ENCODE data around the gene DMXL1. TPM values are rescaled to one million over a fixed set of nuclear protein-coding genes. Genes with fewer than 3 reads are reported as not detected.

Gene DMXL1
- total RNA-seq, 1 experiment from 2014 or later: 29.2 TPM

DNA sequence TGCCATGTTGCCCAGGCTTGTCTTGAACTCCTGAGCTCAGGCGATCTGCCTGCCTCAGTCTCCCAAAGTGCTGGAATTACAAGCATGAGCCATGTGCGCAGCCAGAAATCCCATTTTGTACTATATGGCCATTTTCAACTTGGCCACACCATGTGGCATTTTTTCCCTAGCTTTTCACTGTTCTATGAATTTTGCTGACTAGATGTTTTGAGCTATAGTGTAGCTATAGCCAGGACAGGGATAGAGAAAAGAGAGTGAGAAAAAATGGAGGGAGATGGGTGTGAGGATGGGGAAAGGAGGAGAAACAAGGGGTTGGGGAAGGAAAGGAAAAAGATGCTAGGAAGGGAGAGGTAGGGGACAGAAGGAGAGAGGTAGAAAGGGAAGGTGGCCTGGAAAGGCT is 46.4 kb downstream of the DMXL1 start:
- in situ Hi-C loops (cut with HindIII; ENCODE audit: low pct_unique_long_range_greater_than_20kb, low sequenced_read_pairs) (no loop called here), intact Hi-C loops (cut with micrococcal nuclease; ENCODE audit: unreplicated experiment) (no loop called here)
- peaks cover 8% of the 10 kb centered on the region for H3K36me3 ChIP-seq (ENCODE audit: control insufficient read depth, insufficient read depth, low read length)
- TF ChIP-seq, protein P1, sequence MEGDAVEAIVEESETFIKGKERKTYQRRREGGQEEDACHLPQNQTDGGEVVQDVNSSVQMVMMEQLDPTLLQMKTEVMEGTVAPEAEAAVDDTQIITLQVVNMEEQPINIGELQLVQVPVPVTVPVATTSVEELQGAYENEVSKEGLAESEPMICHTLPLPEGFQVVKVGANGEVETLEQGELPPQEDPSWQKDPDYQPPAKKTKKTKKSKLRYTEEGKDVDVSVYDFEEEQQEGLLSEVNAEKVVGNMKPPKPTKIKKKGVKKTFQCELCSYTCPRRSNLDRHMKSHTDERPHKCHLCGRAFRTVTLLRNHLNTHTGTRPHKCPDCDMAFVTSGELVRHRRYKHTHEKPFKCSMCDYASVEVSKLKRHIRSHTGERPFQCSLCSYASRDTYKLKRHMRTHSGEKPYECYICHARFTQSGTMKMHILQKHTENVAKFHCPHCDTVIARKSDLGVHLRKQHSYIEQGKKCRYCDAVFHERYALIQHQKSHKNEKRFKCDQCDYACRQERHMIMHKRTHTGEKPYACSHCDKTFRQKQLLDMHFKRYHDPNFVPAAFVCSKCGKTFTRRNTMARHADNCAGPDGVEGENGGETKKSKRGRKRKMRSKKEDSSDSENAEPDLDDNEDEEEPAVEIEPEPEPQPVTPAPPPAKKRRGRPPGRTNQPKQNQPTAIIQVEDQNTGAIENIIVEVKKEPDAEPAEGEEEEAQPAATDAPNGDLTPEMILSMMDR (IDR thresholded peaks at IDR 0.05): no peak
- POLR2A ChIA-PET: no interaction called here
- CTCF ChIA-PET: no interaction called here
- ATAC-seq (no peak), DNase-seq (ENCODE audit: low read depth, low spot score) (no peak)
- no peak overlapping the region for H3K27ac ChIP-seq (ENCODE audit: low read length)
- H3K4me1 ChIP-seq (ENCODE audit: control insufficient read depth, insufficient read depth, low read length): no peaks in the 10 kb centered on the region
- H3K4me3 ChIP-seq (ENCODE audit: low read depth in 2 of 2, low read length in 2 of 2): no peak overlapping the region
- no TSS peak for BruUV-seq (replicated peaks)
- H3K9me3 ChIP-seq (ENCODE audit: control insufficient read depth, insufficient read depth, low read depth, low read length): no peaks in the 10 kb centered on the region
- no peaks in the 10 kb centered on the region for H3K27me3 ChIP-seq (ENCODE audit: control insufficient read depth, insufficient read depth, low read length)

DNA sequence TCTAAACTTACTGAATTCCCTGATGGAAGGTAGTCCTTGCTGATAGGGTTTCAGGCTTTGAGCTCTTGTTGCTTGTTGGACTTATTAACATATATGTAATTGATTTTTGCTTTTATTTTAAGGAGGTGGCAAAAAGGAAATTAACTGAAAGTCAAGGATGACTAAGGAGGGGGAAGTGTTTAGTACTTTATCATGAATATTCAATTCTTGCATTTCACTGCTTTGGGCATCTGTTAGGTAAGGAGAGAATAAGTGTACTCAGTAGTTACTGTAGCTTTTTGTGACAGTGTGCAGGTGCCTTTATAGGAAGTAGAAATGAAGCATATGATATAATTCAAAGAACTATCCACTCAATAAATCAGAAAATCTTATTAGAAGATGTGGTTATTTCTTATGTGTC is 47.1 kb downstream of the DMXL1 start:
- in situ Hi-C loops (cut with HindIII; ENCODE audit: low pct_unique_long_range_greater_than_20kb, low sequenced_read_pairs): no loop called here
- H3K4me1 ChIP-seq (ENCODE audit: control insufficient read depth, insufficient read depth, low read length): no peaks in the 10 kb centered on the region
- DNase-seq (ENCODE audit: low read depth, low spot score) (no peak), ATAC-seq (no peak)
- H3K27ac ChIP-seq (ENCODE audit: low read length): no peak overlapping the region
- TF ChIP-seq, protein P2, sequence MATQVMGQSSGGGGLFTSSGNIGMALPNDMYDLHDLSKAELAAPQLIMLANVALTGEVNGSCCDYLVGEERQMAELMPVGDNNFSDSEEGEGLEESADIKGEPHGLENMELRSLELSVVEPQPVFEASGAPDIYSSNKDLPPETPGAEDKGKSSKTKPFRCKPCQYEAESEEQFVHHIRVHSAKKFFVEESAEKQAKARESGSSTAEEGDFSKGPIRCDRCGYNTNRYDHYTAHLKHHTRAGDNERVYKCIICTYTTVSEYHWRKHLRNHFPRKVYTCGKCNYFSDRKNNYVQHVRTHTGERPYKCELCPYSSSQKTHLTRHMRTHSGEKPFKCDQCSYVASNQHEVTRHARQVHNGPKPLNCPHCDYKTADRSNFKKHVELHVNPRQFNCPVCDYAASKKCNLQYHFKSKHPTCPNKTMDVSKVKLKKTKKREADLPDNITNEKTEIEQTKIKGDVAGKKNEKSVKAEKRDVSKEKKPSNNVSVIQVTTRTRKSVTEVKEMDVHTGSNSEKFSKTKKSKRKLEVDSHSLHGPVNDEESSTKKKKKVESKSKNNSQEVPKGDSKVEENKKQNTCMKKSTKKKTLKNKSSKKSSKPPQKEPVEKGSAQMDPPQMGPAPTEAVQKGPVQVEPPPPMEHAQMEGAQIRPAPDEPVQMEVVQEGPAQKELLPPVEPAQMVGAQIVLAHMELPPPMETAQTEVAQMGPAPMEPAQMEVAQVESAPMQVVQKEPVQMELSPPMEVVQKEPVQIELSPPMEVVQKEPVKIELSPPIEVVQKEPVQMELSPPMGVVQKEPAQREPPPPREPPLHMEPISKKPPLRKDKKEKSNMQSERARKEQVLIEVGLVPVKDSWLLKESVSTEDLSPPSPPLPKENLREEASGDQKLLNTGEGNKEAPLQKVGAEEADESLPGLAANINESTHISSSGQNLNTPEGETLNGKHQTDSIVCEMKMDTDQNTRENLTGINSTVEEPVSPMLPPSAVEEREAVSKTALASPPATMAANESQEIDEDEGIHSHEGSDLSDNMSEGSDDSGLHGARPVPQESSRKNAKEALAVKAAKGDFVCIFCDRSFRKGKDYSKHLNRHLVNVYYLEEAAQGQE (IDR thresholded peaks at IDR 0.05; ENCODE audit: insufficient read depth in 1 of 2, low read depth in 2 of 2, low read length in 1 of 2): no peak
- TF ChIP-seq, protein P1 (IDR thresholded peaks at IDR 0.05): no peak
- TF ChIP-seq SIN3A (IDR thresholded peaks at IDR 0.05; ENCODE audit: borderline replicate concordance, insufficient read depth, low read depth, low read length) (no peak), TCF7L2 (IDR thresholded peaks at IDR 0.05; ENCODE audit: low read depth, low read length) (no peak), POLR2AphosphoS5 (IDR thresholded peaks at IDR 0.05; ENCODE audit: low read depth, low read length) (no peak)
- H3K36me3 ChIP-seq (ENCODE audit: control insufficient read depth, insufficient read depth, low read length): peaks cover 8% of the 10 kb centered on the region
- H3K27me3 ChIP-seq (ENCODE audit: control insufficient read depth, insufficient read depth, low read length): no peaks in the 10 kb centered on the region
- no TSS peak for BruUV-seq (replicated peaks)
- ChIA-PET CTCF (no interaction called here), POLR2A (no interaction called here)
- no peaks in the 10 kb centered on the region for H3K9me3 ChIP-seq (ENCODE audit: control insufficient read depth, insufficient read depth, low read depth, low read length)
- no peak overlapping the region for H3K4me3 ChIP-seq (ENCODE audit: low read depth in 2 of 2, low read length in 2 of 2)
- intact Hi-C loops (cut with micrococcal nuclease; ENCODE audit: unreplicated experiment): no loop called here

DNA sequence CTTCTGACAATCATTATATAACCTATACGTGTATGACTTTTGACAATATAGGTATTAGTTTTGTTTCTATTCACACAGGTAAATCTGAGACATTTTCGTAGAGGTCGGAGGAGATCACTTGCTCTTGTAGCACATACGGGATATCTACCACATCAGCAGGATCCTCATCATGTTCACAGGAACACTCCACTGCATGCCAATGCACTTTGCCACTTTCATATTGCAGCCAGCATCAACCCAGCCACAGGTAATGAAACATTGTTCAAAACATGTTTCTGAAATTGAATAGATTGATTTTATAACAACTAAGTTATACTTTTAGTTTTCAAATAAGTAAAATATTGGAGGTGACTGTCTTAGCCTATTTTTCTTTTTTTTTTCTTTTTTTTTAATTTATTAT is 50.0 kb downstream of the DMXL1 start:
- Histone ChIP-seq H3K27me3 (ENCODE audit: control insufficient read depth, insufficient read depth, low read length) (no peaks in the 10 kb centered on the region), H3K27ac (ENCODE audit: low read length) (no peak overlapping the region), H3K4me1 (ENCODE audit: control insufficient read depth, insufficient read depth, low read length) (no peaks in the 10 kb centered on the region), H3K9me3 (ENCODE audit: control insufficient read depth, insufficient read depth, low read depth, low read length) (no peaks in the 10 kb centered on the region), H3K36me3 (ENCODE audit: control insufficient read depth, insufficient read depth, low read length) (peaks cover 5% of the 10 kb centered on the region), H3K4me3 (ENCODE audit: low read depth in 2 of 2, low read length in 2 of 2) (no peak overlapping the region)
- DNase-seq (ENCODE audit: low read depth, low spot score): no peak
- ATAC-seq: no peak
- in situ Hi-C loops (cut with HindIII; ENCODE audit: low pct_unique_long_range_greater_than_20kb, low sequenced_read_pairs): no loop called here
- ChIA-PET POLR2A (no interaction called here), CTCF (no interaction called here)
- TF ChIP-seq SIN3A (IDR thresholded peaks at IDR 0.05; ENCODE audit: borderline replicate concordance, insufficient read depth, low read depth, low read length): no peak
- TF ChIP-seq POLR2AphosphoS5 (IDR thresholded peaks at IDR 0.05; ENCODE audit: low read depth, low read length): no peak
- no peak for TF ChIP-seq TCF7L2 (IDR thresholded peaks at IDR 0.05; ENCODE audit: low read depth, low read length)
- TF ChIP-seq, protein P2 (IDR thresholded peaks at IDR 0.05; ENCODE audit: insufficient read depth in 1 of 2, low read depth in 2 of 2, low read length in 1 of 2): no peak
- TF ChIP-seq, protein P1 (IDR thresholded peaks at IDR 0.05): no peak
- no TSS peak for BruUV-seq (replicated peaks)
- intact Hi-C loops (cut with micrococcal nuclease; ENCODE audit: unreplicated experiment): no loop called here

Measured in Panc1 (cell line).